ENCODE measurements around the gene ANKS1A. TPM values are rescaled to one million over a fixed set of nuclear protein-coding genes. Genes with fewer than 3 reads are reported as not detected.

The ANKS1A gene
- total and polyA plus RNA-seq, 7 experiments from 2014 or later, result 2.1 to 14.8 (median 9.6) TPM

DNA sequence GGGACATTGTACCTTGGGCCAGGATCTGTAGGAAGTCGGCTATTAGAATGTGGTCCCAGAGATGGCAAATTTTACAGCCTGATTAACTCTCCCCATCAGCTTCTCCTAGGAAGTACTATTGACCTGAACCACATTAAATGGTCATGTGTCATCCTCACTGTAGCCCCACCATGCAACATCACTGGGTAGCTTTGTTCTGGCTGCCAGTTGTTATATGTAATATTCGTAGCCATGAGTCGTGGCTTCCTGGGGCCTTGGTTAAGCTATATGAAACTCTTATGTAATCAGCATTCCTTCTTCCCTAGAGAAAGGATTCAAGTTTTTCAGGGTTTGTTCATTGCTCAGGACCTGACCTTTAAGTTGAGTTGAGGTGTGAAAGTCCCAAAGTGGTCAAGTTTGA, 125.7 kb downstream of the ANKS1A start:
- ATAC-seq (no peak), DNase-seq (no peak)
- no peak overlapping the region for H3K4me3 Mint-ChIP-seq
- POLR2A ChIA-PET, result interaction anchor here (0.6 kb wide), 2 partner anchors 247 to 1092 kb away, joined by 3 read pairs; no protein-coding TSS in a partner anchor
- H3K9me3 Mint-ChIP-seq, result no peaks in the 10 kb centered on the region
- intact Hi-C loops (cut with micrococcal nuclease), result no loop called here
- H3K27me3 Mint-ChIP-seq, result no peaks in the 10 kb centered on the region
- Histone ChIP-seq H3K27me3 (ENCODE audit: control insufficient read depth in 2 of 2, insufficient read depth in 2 of 2, low read length in 2 of 2) (no peaks in the 10 kb centered on the region), H3K36me3 (ENCODE audit: control insufficient read depth in 2 of 3, insufficient read depth in 3 of 3, low read length in 3 of 3) (peaks cover 0 to 11% (median 0%) of the 10 kb centered on the region in 3 experiments), H3K9me3 (ENCODE audit: control insufficient read depth in 2 of 3, low read length in 3 of 3) (no peaks in the 10 kb centered on the region), H3K4me1 (ENCODE audit: control insufficient read depth in 2 of 2, insufficient read depth in 2 of 2, low read length in 2 of 2) (no peaks in the 10 kb centered on the region), H3K27ac (ENCODE audit: low read depth, low read length) (no peak overlapping the region), H3K4me3 (ENCODE audit: low read length) (no peak overlapping the region)
- CTCF ChIA-PET, result no interaction called here
- peaks cover 0 to 33% (median 23%) of the 10 kb centered on the region in 5 donors for H3K36me3 Mint-ChIP-seq
- H3K4me1 Mint-ChIP-seq, result peaks cover 0 to 2% (median 0%) of the 10 kb centered on the region in 7 donors
- H3K27ac Mint-ChIP-seq, result no peak overlapping the region

DNA sequence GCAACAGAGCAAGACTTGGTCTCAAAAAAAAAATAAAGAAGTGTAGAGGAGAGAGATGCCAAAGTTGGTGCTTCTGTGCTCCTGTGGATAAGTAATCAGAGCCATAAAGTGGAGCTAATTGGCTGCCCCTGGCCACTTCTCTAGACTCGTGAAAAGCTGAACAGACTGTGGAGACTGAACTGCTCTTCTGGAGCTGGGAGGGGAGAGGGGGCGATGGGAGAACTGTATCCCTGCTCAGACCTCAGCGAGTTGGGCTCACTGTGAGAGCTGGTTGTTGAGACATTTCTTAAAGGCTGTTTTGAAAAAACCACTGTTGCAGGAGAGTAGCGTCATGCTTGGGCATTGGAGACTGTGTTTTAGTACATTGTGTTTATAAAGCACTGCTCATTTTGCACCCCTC, 126.4 kb downstream of the ANKS1A start:
- H3K9me3 Mint-ChIP-seq, result no peaks in the 10 kb centered on the region
- no peak for DNase-seq
- H3K27ac Mint-ChIP-seq, result no peak overlapping the region
- H3K4me3 Mint-ChIP-seq, result no peak overlapping the region
- Histone ChIP-seq H3K27me3 (ENCODE audit: control insufficient read depth in 2 of 2, insufficient read depth in 2 of 2, low read length in 2 of 2) (no peaks in the 10 kb centered on the region), H3K9me3 (ENCODE audit: control insufficient read depth in 2 of 3, low read length in 3 of 3) (no peaks in the 10 kb centered on the region), H3K27ac (ENCODE audit: low read depth, low read length) (no peak overlapping the region), H3K4me3 (ENCODE audit: low read length) (no peak overlapping the region), H3K36me3 (ENCODE audit: control insufficient read depth in 2 of 3, insufficient read depth in 3 of 3, low read length in 3 of 3) (peaks cover 0 to 11% (median 0%) of the 10 kb centered on the region in 3 experiments), H3K4me1 (ENCODE audit: control insufficient read depth in 2 of 2, insufficient read depth in 2 of 2, low read length in 2 of 2) (no peaks in the 10 kb centered on the region)
- ATAC-seq, result no peak
- CTCF ChIA-PET, result no interaction called here
- intact Hi-C loops (cut with micrococcal nuclease), result no loop called here
- peaks cover 0 to 35% (median 25%) of the 10 kb centered on the region in 5 donors for H3K36me3 Mint-ChIP-seq
- H3K4me1 Mint-ChIP-seq, result peaks cover 0 to 2% (median 0%) of the 10 kb centered on the region in 7 donors
- H3K27me3 Mint-ChIP-seq, result no peaks in the 10 kb centered on the region
- POLR2A ChIA-PET, result no interaction called here

DNA sequence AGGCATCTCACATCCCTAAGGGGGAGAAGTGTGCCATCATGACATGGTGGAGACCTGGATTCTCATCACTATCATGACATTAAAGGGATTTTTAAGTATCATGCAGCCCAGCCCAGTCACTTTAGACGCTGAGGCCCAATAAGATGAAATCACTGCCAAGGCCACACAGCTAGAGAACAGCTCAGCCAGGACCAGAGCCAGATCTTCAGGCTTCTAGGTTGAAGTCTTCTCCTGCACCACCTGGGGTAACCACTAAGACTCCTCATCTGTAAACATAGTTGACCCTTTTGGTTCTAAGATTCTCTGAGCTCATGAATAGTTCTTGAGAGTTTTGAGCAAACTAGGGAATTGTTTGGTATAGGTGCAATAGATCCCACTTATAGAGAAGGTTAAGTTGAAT, 126.9 kb downstream of the ANKS1A start:
- Mint-ChIP-seq H3K9me3 (no peaks in the 10 kb centered on the region), H3K4me3 (no peak overlapping the region), H3K36me3 (peaks cover 0 to 35% (median 23%) of the 10 kb centered on the region in 5 donors), H3K27me3 (no peaks in the 10 kb centered on the region), H3K4me1 (peaks cover 0 to 2% (median 0%) of the 10 kb centered on the region in 7 donors), H3K27ac (no peak overlapping the region)
- no peak for ATAC-seq
- H3K36me3 ChIP-seq (ENCODE audit: control insufficient read depth in 2 of 3, insufficient read depth in 3 of 3, low read length in 3 of 3), result peaks cover 0 to 13% (median 0%) of the 10 kb centered on the region in 3 experiments
- intact Hi-C loops (cut with micrococcal nuclease), result no loop called here
- no peak overlapping the region for H3K4me3 ChIP-seq (ENCODE audit: low read length)
- ChIA-PET CTCF (no interaction called here), POLR2A (no interaction called here)
- H3K4me1 ChIP-seq (ENCODE audit: control insufficient read depth in 2 of 2, insufficient read depth in 2 of 2, low read length in 2 of 2), result no peaks in the 10 kb centered on the region
- no peak for DNase-seq
- no peaks in the 10 kb centered on the region for H3K9me3 ChIP-seq (ENCODE audit: control insufficient read depth in 2 of 3, low read length in 3 of 3)
- no peaks in the 10 kb centered on the region for H3K27me3 ChIP-seq (ENCODE audit: control insufficient read depth in 2 of 2, insufficient read depth in 2 of 2, low read length in 2 of 2)
- no peak overlapping the region for H3K27ac ChIP-seq (ENCODE audit: low read depth, low read length)

DNA sequence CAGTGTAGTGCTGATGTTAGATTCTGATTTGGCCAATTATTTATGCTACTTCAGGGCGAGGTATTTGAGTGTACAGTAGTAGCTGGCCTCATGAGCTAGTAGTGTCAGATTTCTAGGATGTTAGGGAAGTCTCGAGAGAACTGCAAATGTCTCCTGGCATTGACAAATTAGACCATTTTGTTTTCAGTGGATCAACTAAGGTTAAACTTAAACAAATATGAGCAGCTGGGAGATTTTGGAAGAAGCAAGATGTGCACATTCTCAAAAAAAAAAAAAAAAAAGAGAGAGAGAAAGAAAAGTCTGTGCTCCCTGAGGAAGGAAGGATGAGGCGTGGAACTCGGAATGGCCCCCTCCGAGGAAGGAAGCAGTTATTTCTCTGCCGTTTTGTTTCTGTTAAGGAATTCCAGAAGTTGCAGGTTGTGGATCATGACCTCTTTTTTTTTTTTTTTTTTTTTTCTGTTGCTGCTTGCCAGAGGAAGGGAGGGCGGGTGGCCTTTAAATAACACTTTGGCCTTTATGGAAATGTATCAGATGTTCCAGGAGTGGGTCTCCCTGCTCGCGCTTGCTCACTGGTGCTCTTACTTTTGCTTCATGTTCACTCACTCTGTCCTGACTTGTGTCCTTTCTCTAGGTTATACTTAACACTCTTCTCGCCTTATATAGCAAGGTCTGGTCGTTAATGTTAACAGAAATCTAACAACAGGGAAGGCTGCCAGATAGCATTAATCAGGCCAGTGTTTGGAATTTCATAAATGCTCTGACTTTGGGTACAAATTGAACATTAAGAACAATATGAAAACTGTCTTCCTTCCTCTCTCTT, 127.7 kb downstream of the ANKS1A start:
- Mint-ChIP-seq H3K27me3 (no peaks in the 10 kb centered on the region), H3K4me3 (no peak overlapping the region), H3K4me1 (peaks cover 0 to 2% (median 0%) of the 10 kb centered on the region in 7 donors), H3K36me3 (peaks cover 0 to 35% (median 19%) of the 10 kb centered on the region in 5 donors), H3K9me3 (no peaks in the 10 kb centered on the region), H3K27ac (peak overlapping the region in 1 of 9 donors; percentile 18)
- ATAC-seq (no peak), DNase-seq (no peak)
- Histone ChIP-seq H3K4me1 (ENCODE audit: control insufficient read depth in 2 of 2, insufficient read depth in 2 of 2, low read length in 2 of 2) (no peaks in the 10 kb centered on the region), H3K27me3 (ENCODE audit: control insufficient read depth in 2 of 2, insufficient read depth in 2 of 2, low read length in 2 of 2) (no peaks in the 10 kb centered on the region), H3K36me3 (ENCODE audit: control insufficient read depth in 2 of 3, insufficient read depth in 3 of 3, low read length in 3 of 3) (peaks cover 0 to 19% (median 0%) of the 10 kb centered on the region in 3 experiments), H3K4me3 (ENCODE audit: low read length) (no peak overlapping the region), H3K9me3 (ENCODE audit: control insufficient read depth in 2 of 3, low read length in 3 of 3) (no peaks in the 10 kb centered on the region), H3K27ac (ENCODE audit: low read depth, low read length) (no peak overlapping the region)
- ChIA-PET CTCF (no interaction called here), POLR2A (no interaction called here)
- intact Hi-C loops (cut with micrococcal nuclease), result no loop called here

DNA sequence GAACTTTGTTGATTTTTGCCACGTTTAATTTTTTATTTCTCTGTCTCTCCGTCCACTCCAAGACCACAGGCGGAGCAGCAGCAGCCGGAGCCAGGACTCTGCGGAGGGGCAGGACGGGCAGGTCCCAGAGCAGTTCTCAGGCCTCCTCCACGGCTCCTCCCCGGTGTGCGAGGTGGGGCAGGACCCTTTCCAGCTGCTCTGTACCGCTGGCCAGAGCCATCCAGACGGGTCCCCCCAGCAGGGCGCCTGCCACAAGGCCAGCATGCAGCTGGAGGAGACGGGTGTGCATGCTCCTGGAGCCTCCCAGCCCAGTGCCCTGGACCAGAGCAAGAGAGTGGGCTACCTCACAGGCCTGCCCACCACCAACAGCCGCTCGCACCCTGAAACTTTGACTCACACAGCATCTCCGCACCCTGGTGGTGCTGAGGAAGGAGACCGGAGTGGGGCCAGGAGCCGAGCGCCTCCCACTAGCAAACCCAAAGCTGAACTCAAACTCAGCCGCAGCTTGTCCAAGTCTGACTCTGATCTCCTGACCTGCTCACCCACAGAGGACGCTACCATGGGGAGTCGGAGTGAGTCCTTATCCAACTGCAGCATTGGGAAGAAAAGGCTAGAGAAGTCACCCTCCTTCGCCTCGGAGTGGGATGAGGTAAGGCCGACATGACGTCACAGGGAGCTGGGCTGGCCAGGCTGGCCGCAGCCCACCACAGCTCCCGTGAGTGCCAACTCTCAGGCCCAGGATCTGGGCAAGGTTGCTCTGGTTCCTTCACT, 128.5 kb downstream of the ANKS1A start:
- H3K27me3 ChIP-seq (ENCODE audit: control insufficient read depth in 2 of 2, insufficient read depth in 2 of 2, low read length in 2 of 2), result no peaks in the 10 kb centered on the region
- peaks cover 0 to 2% (median 0%) of the 10 kb centered on the region in 7 donors for H3K4me1 Mint-ChIP-seq
- H3K4me1 ChIP-seq (ENCODE audit: control insufficient read depth in 2 of 2, insufficient read depth in 2 of 2, low read length in 2 of 2), result no peaks in the 10 kb centered on the region
- H3K27ac Mint-ChIP-seq, result no peak overlapping the region
- no peak overlapping the region for H3K4me3 Mint-ChIP-seq
- H3K9me3 ChIP-seq (ENCODE audit: control insufficient read depth in 2 of 3, low read length in 3 of 3), result no peaks in the 10 kb centered on the region
- H3K36me3 Mint-ChIP-seq, result peaks cover 0 to 38% (median 19%) of the 10 kb centered on the region in 5 donors
- H3K36me3 ChIP-seq (ENCODE audit: control insufficient read depth in 2 of 3, insufficient read depth in 3 of 3, low read length in 3 of 3), result peaks cover 0 to 19% (median 0%) of the 10 kb centered on the region in 3 experiments
- no peak for DNase-seq
- intact Hi-C loops (cut with micrococcal nuclease), result no loop called here
- H3K9me3 Mint-ChIP-seq, result no peaks in the 10 kb centered on the region
- ChIA-PET POLR2A (no interaction called here), CTCF (no interaction called here)
- ATAC-seq, result no peak
- H3K27me3 Mint-ChIP-seq, result no peaks in the 10 kb centered on the region
- H3K27ac ChIP-seq (ENCODE audit: low read depth, low read length), result no peak overlapping the region
- H3K4me3 ChIP-seq (ENCODE audit: low read length), result no peak overlapping the region

DNA sequence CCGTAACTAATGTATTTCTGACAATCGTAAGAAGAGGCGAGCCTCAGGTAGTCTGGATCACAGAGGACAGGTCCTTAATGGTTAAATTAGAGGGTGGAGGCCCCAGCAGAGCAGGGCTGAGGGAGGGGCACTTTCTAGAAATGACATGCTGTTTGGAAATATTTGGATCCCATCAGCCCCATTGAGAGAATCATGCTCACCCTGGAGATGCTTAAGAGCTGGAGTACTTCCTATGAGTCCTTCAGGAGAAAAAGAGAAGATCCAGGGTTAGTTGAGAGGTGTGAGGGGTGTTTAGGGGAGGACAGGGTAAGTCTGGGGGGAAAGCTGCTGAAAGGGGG, 129.1 kb downstream of the ANKS1A start:
- Histone ChIP-seq H3K27me3 (ENCODE audit: control insufficient read depth in 2 of 2, insufficient read depth in 2 of 2, low read length in 2 of 2) (no peaks in the 10 kb centered on the region), H3K36me3 (ENCODE audit: control insufficient read depth in 2 of 3, insufficient read depth in 3 of 3, low read length in 3 of 3) (peaks cover 0 to 19% (median 0%) of the 10 kb centered on the region in 3 experiments), H3K9me3 (ENCODE audit: control insufficient read depth in 2 of 3, low read length in 3 of 3) (no peaks in the 10 kb centered on the region), H3K27ac (ENCODE audit: low read depth, low read length) (no peak overlapping the region), H3K4me3 (ENCODE audit: low read length) (no peak overlapping the region), H3K4me1 (ENCODE audit: control insufficient read depth in 2 of 2, insufficient read depth in 2 of 2, low read length in 2 of 2) (no peaks in the 10 kb centered on the region)
- DNase-seq (no peak), ATAC-seq (no peak)
- no peak overlapping the region for H3K4me3 Mint-ChIP-seq
- POLR2A ChIA-PET, result interaction anchor here (0.7 kb wide), 1 partner anchor 9 kb away, joined by 3 read pairs; no protein-coding TSS in a partner anchor
- H3K4me1 Mint-ChIP-seq, result peaks cover 0 to 2% (median 0%) of the 10 kb centered on the region in 7 donors
- no peaks in the 10 kb centered on the region for H3K27me3 Mint-ChIP-seq
- no peak overlapping the region for H3K27ac Mint-ChIP-seq
- no peaks in the 10 kb centered on the region for H3K9me3 Mint-ChIP-seq
- CTCF ChIA-PET, result no interaction called here
- intact Hi-C loops (cut with micrococcal nuclease), result no loop called here
- peaks cover 0 to 38% (median 19%) of the 10 kb centered on the region in 5 donors for H3K36me3 Mint-ChIP-seq
